ENCODE measurements around the gene DNAH14. TPM values are rescaled to one million over a fixed set of nuclear protein-coding genes. Genes with fewer than 3 reads are reported as not detected.

DNAH14 gene
- total and polyA plus RNA-seq, 2 donors (not counting 3 experiments of a cell fraction or from before 2014, with no cell fraction given), result 1.5 to 7.1 TPM

DNA sequence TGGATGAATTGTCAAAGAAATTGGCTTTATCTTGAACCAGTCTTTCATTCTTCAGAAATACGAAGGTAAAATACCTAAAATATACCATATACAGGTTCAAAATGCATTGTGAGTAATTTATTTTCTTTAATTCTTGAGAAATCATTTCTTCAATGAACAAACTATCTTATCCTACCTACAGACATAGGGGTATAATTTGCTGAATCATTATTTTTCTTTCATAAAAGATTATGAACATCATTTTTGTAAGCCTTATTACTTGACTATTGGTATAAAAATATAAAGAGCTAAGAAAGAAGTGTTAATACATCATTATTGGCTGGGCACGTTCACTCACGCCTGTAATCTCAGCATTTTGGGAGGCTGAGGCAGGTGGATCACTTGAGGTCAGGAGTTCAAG, 167.7 kb downstream of the DNAH14 start:
- Histone ChIP-seq H3K27me3 (ENCODE audit: control insufficient read depth in 2 of 2, insufficient read depth in 2 of 2, low read length in 2 of 2) (no peaks in the 10 kb centered on the region), H2AFZ (ENCODE audit: low read depth, low read length) (no peak overlapping the region), H3K27ac (ENCODE audit: insufficient read depth, low read depth, low read length) (no peak overlapping the region), H3K79me2 (ENCODE audit: control insufficient read depth, insufficient read depth, low read length) (no peaks in the 10 kb centered on the region), H4K20me1 (replicated peaks; ENCODE audit: control insufficient read depth, extremely low read depth, insufficient read depth, low read length) (no peaks in the 10 kb centered on the region), H3K36me3 (ENCODE audit: control insufficient read depth in 2 of 2, extremely low read depth in 1 of 2, insufficient read depth in 2 of 2, low read length in 2 of 2) (no peaks in the 10 kb centered on the region), H3K9ac (replicated peaks; ENCODE audit: extremely low read depth, insufficient read depth, low read length) (no peak overlapping the region), H3K4me2 (ENCODE audit: insufficient read depth, low read length) (no peak overlapping the region), H3K4me3 (replicated peaks in 1 of 3; ENCODE audit: insufficient read depth in 1 of 3, low read depth in 1 of 3, low read length in 3 of 3) (no peak overlapping the region), H3K9me1 (replicated peaks; ENCODE audit: control insufficient read depth, extremely low read depth, insufficient read depth, low read length) (no peaks in the 10 kb centered on the region), H3K4me1 (ENCODE audit: control insufficient read depth, extremely low read depth, insufficient read depth, low read length) (no peaks in the 10 kb centered on the region), H3K9me3 (replicated peaks; ENCODE audit: control insufficient read depth, insufficient read depth, low read length) (no peaks in the 10 kb centered on the region)
- ChIA-PET CTCF (no interaction called here), POLR2A (no interaction called here)
- DNase-seq (ENCODE audit: low read depth, low spot score), result no peak
- no TSS peak for BruUV-seq (replicated peaks)
- no peak for FAIRE-seq
- TF ChIP-seq JUN (IDR thresholded peaks at IDR 0.05; ENCODE audit: borderline replicate concordance, insufficient read depth, insufficient read length, low read depth) (no peak), FOS (IDR thresholded peaks at IDR 0.05; ENCODE audit: borderline replicate concordance, insufficient read depth, low read length) (no peak), MYC (IDR thresholded peaks at IDR 0.05; ENCODE audit: low read depth, low read length) (no peak), POLR2A (IDR thresholded peaks at IDR 0.05; ENCODE audit: low read depth, low read length) (no peak), POLR2AphosphoS5 (IDR thresholded peaks at IDR 0.05; ENCODE audit: insufficient read depth, low read depth, low read length) (no peak)
- TF ChIP-seq, protein P1, sequence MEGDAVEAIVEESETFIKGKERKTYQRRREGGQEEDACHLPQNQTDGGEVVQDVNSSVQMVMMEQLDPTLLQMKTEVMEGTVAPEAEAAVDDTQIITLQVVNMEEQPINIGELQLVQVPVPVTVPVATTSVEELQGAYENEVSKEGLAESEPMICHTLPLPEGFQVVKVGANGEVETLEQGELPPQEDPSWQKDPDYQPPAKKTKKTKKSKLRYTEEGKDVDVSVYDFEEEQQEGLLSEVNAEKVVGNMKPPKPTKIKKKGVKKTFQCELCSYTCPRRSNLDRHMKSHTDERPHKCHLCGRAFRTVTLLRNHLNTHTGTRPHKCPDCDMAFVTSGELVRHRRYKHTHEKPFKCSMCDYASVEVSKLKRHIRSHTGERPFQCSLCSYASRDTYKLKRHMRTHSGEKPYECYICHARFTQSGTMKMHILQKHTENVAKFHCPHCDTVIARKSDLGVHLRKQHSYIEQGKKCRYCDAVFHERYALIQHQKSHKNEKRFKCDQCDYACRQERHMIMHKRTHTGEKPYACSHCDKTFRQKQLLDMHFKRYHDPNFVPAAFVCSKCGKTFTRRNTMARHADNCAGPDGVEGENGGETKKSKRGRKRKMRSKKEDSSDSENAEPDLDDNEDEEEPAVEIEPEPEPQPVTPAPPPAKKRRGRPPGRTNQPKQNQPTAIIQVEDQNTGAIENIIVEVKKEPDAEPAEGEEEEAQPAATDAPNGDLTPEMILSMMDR (IDR thresholded peaks at IDR 0.05; ENCODE audit: extremely low read depth in 1 of 2, insufficient read depth in 1 of 2, low read depth in 1 of 2, low read length in 2 of 2), result no peak
- TF ChIP-seq, protein P2, sequence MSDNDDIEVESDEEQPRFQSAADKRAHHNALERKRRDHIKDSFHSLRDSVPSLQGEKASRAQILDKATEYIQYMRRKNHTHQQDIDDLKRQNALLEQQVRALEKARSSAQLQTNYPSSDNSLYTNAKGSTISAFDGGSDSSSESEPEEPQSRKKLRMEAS (IDR thresholded peaks at IDR 0.05; ENCODE audit: insufficient read depth, insufficient read length), result no peak
- intact Hi-C loops (cut with micrococcal nuclease) (no loop called here), dilution Hi-C loops (cut with MboI; ENCODE audit: extremely low pct_ligation_motif_present, low sequenced_read_pairs) (no loop called here)

Measured in endothelial cell of umbilical vein (primary cell).